ENCODE data around the gene EIF5AL1. TPM values are rescaled to one million over a fixed set of nuclear protein-coding genes. Genes with fewer than 3 reads are reported as not detected.

EIF5AL1 gene
- polyA plus RNA-seq, 1 donor from 2014 or later = 0.21 TPM

GRCh38 chr10:79547973-79548372 lies 35.6 kb downstream of the EIF5AL1 start:
- H2AFZ ChIP-seq (ENCODE audit: low read depth, low read length) = no peak overlapping the region
- no peaks in the 10 kb centered on the region for H3K36me3 ChIP-seq (ENCODE audit: insufficient read depth, low read length)
- H3K4me2 ChIP-seq (ENCODE audit: low read length) = no peak overlapping the region
- H3K4me3 ChIP-seq (ENCODE audit: low read length) = no peak overlapping the region
- no peak overlapping the region for H3K9ac ChIP-seq (ENCODE audit: low read length)
- no peaks in the 10 kb centered on the region for H3K9me2 ChIP-seq (ENCODE audit: insufficient read depth, low read length)
- no peak for TF ChIP-seq TAF1 (IDR thresholded peaks at IDR 0.05; ENCODE audit: low read depth)
- no peak for TF ChIP-seq EZH2 (IDR thresholded peaks at IDR 0.05; ENCODE audit: borderline replicate concordance, insufficient read depth, low read length, poor library complexity, severe bottlenecking)
- TF ChIP-seq EP300 (conservative IDR thresholded peaks at IDR 0.05; ENCODE audit: poor library complexity, severe bottlenecking) = no peak
- no peak for TF ChIP-seq MXI1 (conservative IDR thresholded peaks at IDR 0.05; ENCODE audit: poor library complexity, severe bottlenecking)
- no peak for TF ChIP-seq CTCF (IDR thresholded peaks at IDR 0.05; ENCODE audit: poor library complexity, severe bottlenecking)
- no peak for TF ChIP-seq REST (IDR thresholded peaks at IDR 0.05; ENCODE audit: borderline replicate concordance)
- H4K20me1 ChIP-seq (ENCODE audit: insufficient read depth) = no peaks in the 10 kb centered on the region
- H3K27ac ChIP-seq (ENCODE audit: low read length) = no peak overlapping the region
- no peaks in the 10 kb centered on the region for H3K79me2 ChIP-seq (replicated peaks; ENCODE audit: insufficient read depth, low read length)
- H3K9me3 ChIP-seq (ENCODE audit: low read length) = no peaks in the 10 kb centered on the region
- H3K27me3 ChIP-seq (ENCODE audit: insufficient read depth, low read depth, low read length) = no peaks in the 10 kb centered on the region
- no peaks in the 10 kb centered on the region for H3F3A ChIP-seq (ENCODE audit: insufficient read depth, low read length, poor library complexity, severe bottlenecking)

- H3K36me3 ChIP-seq (ENCODE audit: insufficient read depth, low read length) = no peaks in the 10 kb centered on the region
- H2AFZ ChIP-seq (ENCODE audit: low read depth, low read length) = no peak overlapping the region
- H3K9ac ChIP-seq (ENCODE audit: low read length) = no peak overlapping the region
- no peaks in the 10 kb centered on the region for H3K9me2 ChIP-seq (ENCODE audit: insufficient read depth, low read length)
- H3K27ac ChIP-seq (ENCODE audit: low read length) = no peak overlapping the region
- no peaks in the 10 kb centered on the region for H3K9me3 ChIP-seq (ENCODE audit: low read length)
- H3K27me3 ChIP-seq (ENCODE audit: insufficient read depth, low read depth, low read length) = no peaks in the 10 kb centered on the region
- no peaks in the 10 kb centered on the region for H3F3A ChIP-seq (ENCODE audit: insufficient read depth, low read length, poor library complexity, severe bottlenecking)
- H3K4me3 ChIP-seq (ENCODE audit: low read length) = no peak overlapping the region
- no peaks in the 10 kb centered on the region for H4K20me1 ChIP-seq (ENCODE audit: insufficient read depth)
- TF ChIP-seq SMC3 (conservative IDR thresholded peaks at IDR 0.05; ENCODE audit: poor library complexity) (no peak), TAF1 (IDR thresholded peaks at IDR 0.05; ENCODE audit: low read depth) (no peak), RAD21 (conservative IDR thresholded peaks at IDR 0.05) (no peak), MXI1 (conservative IDR thresholded peaks at IDR 0.05; ENCODE audit: poor library complexity, severe bottlenecking) (no peak), REST (IDR thresholded peaks at IDR 0.05; ENCODE audit: borderline replicate concordance) (no peak), POLR2AphosphoS5 (IDR thresholded peaks at IDR 0.05) (no peak), EZH2 (IDR thresholded peaks at IDR 0.05; ENCODE audit: borderline replicate concordance, insufficient read depth, low read length, poor library complexity, severe bottlenecking) (no peak), EP300 (conservative IDR thresholded peaks at IDR 0.05; ENCODE audit: poor library complexity, severe bottlenecking) (no peak), CTCF (IDR thresholded peaks at IDR 0.05; ENCODE audit: poor library complexity, severe bottlenecking) (no peak)
- no peak overlapping the region for H3K4me2 ChIP-seq (ENCODE audit: low read length)
- H3K79me2 ChIP-seq (replicated peaks; ENCODE audit: insufficient read depth, low read length) = no peaks in the 10 kb centered on the region
Observed at GRCh38 chr10:79552143-79552542, 39.8 kb downstream of the EIF5AL1 start.

Measured in neural cell (in vitro differentiated cells).